CD8-positive, alpha-beta memory T cell (primary cell): ENCODE data around the gene PIN1. TPM values are rescaled to one million over a fixed set of nuclear protein-coding genes. Genes with fewer than 3 reads are reported as not detected.

Experiments used
- CTCF ChIA-PET: fragments of 350-600 bp; sonication (Branson Sonifier 250); formaldehyde crosslinking; loops from one replicate; lab custom pipeline; 2021; ENCODE audit warnings: antibody characterized with exemption; lab: Charles Lee
- POLR2A ChIA-PET: fragments of 350-600 bp; sonication (Branson Sonifier 250); formaldehyde crosslinking; loops from one replicate; lab custom pipeline; 2021; ENCODE audit warnings: antibody characterized with exemption; lab: Charles Lee
- DNase-seq, 5 donors: peaks; one replicate each; pipeline versions ENCODE4 v3.0.0 to v3.0.0-alpha.2; 2020 to 2022; ENCODE audit warnings: mixed read lengths in 1 of 5
- H3K27ac ChIP-seq: one replicate; pipeline ENCODE4 v1.7.0; 2013; ENCODE audit warnings: low read depth, mild to moderate bottlenecking, low read length, moderate library complexity
- H3K27me3 ChIP-seq: 2 replicates; pipeline ENCODE4 v1.7.0; 2013; ENCODE audit warnings: low read length, mild to moderate bottlenecking; ENCODE audit not compliant: insufficient read depth, poor library complexity, severe bottlenecking
- H3K36me3 ChIP-seq: 2 replicates; pipeline ENCODE4 v1.7.0; 2013; ENCODE audit warnings: mild to moderate bottlenecking, low read length, moderate library complexity; ENCODE audit not compliant: insufficient read depth
- H3K4me1 ChIP-seq: 2 replicates; pipeline ENCODE4 v1.7.0; 2013; ENCODE audit warnings: mild to moderate bottlenecking, low read length, moderate library complexity; ENCODE audit not compliant: insufficient read depth
- H3K4me3 ChIP-seq: 2 replicates; pipeline ENCODE4 v1.7.0; 2013; ENCODE audit warnings: mild to moderate bottlenecking, low read length
- H3K9me3 ChIP-seq: 2 replicates; pipeline ENCODE4 v1.7.0; 2013; ENCODE audit warnings: mild to moderate bottlenecking, low read length
- H3K27ac Mint-ChIP-seq, 8 donors: one replicate each; pipeline ENCODE4 v1.8.0; 2020 to 2021; ENCODE audit warnings: mixed read lengths in 8 of 8, mild to moderate bottlenecking in 6 of 8, inconsistent platforms in 3 of 8, moderate library complexity in 3 of 8
- H3K27me3 Mint-ChIP-seq, 2 donors: one replicate each; pipeline ENCODE4 v1.8.0; 2020 to 2021; ENCODE audit warnings: mixed read lengths in 2 of 2, mild to moderate bottlenecking in 1 of 2, moderate library complexity in 1 of 2
- H3K36me3 Mint-ChIP-seq, 3 donors: one replicate each; pipeline ENCODE4 v1.8.0; 2020 to 2021; ENCODE audit warnings: mixed read lengths in 3 of 3, inconsistent platforms in 1 of 3, mild to moderate bottlenecking in 1 of 3
- H3K4me1 Mint-ChIP-seq, 3 donors: one replicate each; pipeline ENCODE4 v1.8.0; 2020 to 2021; ENCODE audit warnings: mixed read lengths in 3 of 3, inconsistent platforms in 1 of 3, mild to moderate bottlenecking in 1 of 3
- H3K4me3 Mint-ChIP-seq, 7 donors: one replicate each; pipeline ENCODE4 v1.8.0; 2020 to 2021; ENCODE audit warnings: mixed read lengths in 7 of 7, mild to moderate bottlenecking in 6 of 7, moderate library complexity in 4 of 7, inconsistent platforms in 2 of 7
- H3K9me3 Mint-ChIP-seq, 5 donors: one replicate each; pipeline ENCODE4 v1.8.0; 2020 to 2022; ENCODE audit warnings: mixed read lengths in 5 of 5, mild to moderate bottlenecking in 3 of 5, moderate library complexity in 2 of 5, inconsistent platforms in 1 of 5
- polyA plus RNA-seq: library from polyadenylated mRNA; unstranded; fragments of 300-500 nt; fragmentation: Illumina TruSeq; gene quantifications from one replicate; pipeline ENCODE4 v1.2.3, GENCODE V29; 2021
- total RNA-seq, 2 experiments: library from RNA; stranded (reverse); gene quantifications; one replicate each; pipeline ENCODE4 v1.2.3, GENCODE V29; 2021

PIN1 gene
- total and polyA plus RNA-seq, 3 experiments from 2014 or later: 103 to 112 (median 110) TPM

- Histone ChIP-seq H3K27ac (no peak overlapping the region), H3K36me3 (peaks cover 13% of the 10 kb centered on the region), H3K4me3 (no peak overlapping the region), H3K27me3 (no peaks in the 10 kb centered on the region), H3K9me3 (no peaks in the 10 kb centered on the region), H3K4me1 (peaks cover 17% of the 10 kb centered on the region)
- POLR2A ChIA-PET: no interaction called here
- H3K4me1 Mint-ChIP-seq: peaks cover 15 to 47% (median 16%) of the 10 kb centered on the region in 3 donors
- peak overlapping the region in 1 of 8 donors; percentile 65 for H3K27ac Mint-ChIP-seq
- H3K9me3 Mint-ChIP-seq: no peaks in the 10 kb centered on the region
- no peak overlapping the region for H3K4me3 Mint-ChIP-seq
- DNase-seq: no peak
- peaks cover 3 to 74% (median 7%) of the 10 kb centered on the region in 3 donors for H3K36me3 Mint-ChIP-seq
- no peaks in the 10 kb centered on the region for H3K27me3 Mint-ChIP-seq
- CTCF ChIA-PET: interaction anchor here (0.6 to 0.9 kb wide), 2 partner anchors 9 to 20 kb away, joined by 3 read pairs; no protein-coding TSS in a partner anchor
Observed at GRCh38 chr19:9848762-9849161, 13.6 kb downstream of the PIN1 start.

- Mint-ChIP-seq H3K36me3 (peaks cover 3 to 70% (median 8%) of the 10 kb centered on the region in 3 donors), H3K27ac (no peak overlapping the region), H3K4me1 (peaks cover 18 to 52% (median 23%) of the 10 kb centered on the region in 3 donors), H3K27me3 (no peaks in the 10 kb centered on the region), H3K9me3 (no peaks in the 10 kb centered on the region), H3K4me3 (no peak overlapping the region)
- no peak overlapping the region for H3K27ac ChIP-seq
- H3K4me3 ChIP-seq: no peak overlapping the region
- H3K27me3 ChIP-seq: no peaks in the 10 kb centered on the region
- no peak for DNase-seq
- H3K9me3 ChIP-seq: no peaks in the 10 kb centered on the region
- H3K4me1 ChIP-seq: peaks cover 17% of the 10 kb centered on the region
- ChIA-PET POLR2A (no interaction called here), CTCF (no interaction called here)
- H3K36me3 ChIP-seq: peaks cover 3% of the 10 kb centered on the region
Observed at GRCh38 chr19:9849791-9850190, 14.7 kb downstream of the PIN1 start.

- no peaks in the 10 kb centered on the region for H3K9me3 Mint-ChIP-seq
- CTCF ChIA-PET: no interaction called here
- POLR2A ChIA-PET: no interaction called here
- DNase-seq: no peak
- Histone ChIP-seq H3K27me3 (no peaks in the 10 kb centered on the region), H3K4me1 (peaks cover 17% of the 10 kb centered on the region), H3K4me3 (no peak overlapping the region), H3K36me3 (no peaks in the 10 kb centered on the region), H3K27ac (no peak overlapping the region), H3K9me3 (no peaks in the 10 kb centered on the region)
- H3K4me3 Mint-ChIP-seq: no peak overlapping the region
- H3K27ac Mint-ChIP-seq: peak overlapping the region in 1 of 8 donors; percentile 47
- no peaks in the 10 kb centered on the region for H3K27me3 Mint-ChIP-seq
- peaks cover 2 to 64% (median 6%) of the 10 kb centered on the region in 3 donors for H3K36me3 Mint-ChIP-seq
- peaks cover 18 to 46% (median 18%) of the 10 kb centered on the region in 3 donors for H3K4me1 Mint-ChIP-seq
Observed at GRCh38 chr19:9850235-9850959, 15.3 kb downstream of the PIN1 start.

GRCh38 chr19:9854282-9854846 is 19.2 kb downstream of the PIN1 start:
- Mint-ChIP-seq H3K4me3 (no peak overlapping the region), H3K27me3 (no peaks in the 10 kb centered on the region), H3K27ac (peak overlapping the region in 2 of 8 donors; percentile 22 to 32), H3K36me3 (peaks cover 4 to 36% (median 6%) of the 10 kb centered on the region in 3 donors), H3K9me3 (no peaks in the 10 kb centered on the region), H3K4me1 (peaks cover 38 to 55% (median 43%) of the 10 kb centered on the region in 3 donors)
- POLR2A ChIA-PET: no interaction called here
- no peaks in the 10 kb centered on the region for H3K27me3 ChIP-seq
- no peaks in the 10 kb centered on the region for H3K36me3 ChIP-seq
- H3K27ac ChIP-seq: no peak overlapping the region
- H3K4me1 ChIP-seq: peaks cover 30% of the 10 kb centered on the region
- no peaks in the 10 kb centered on the region for H3K9me3 ChIP-seq
- no peak for DNase-seq
- CTCF ChIA-PET: no interaction called here
- no peak overlapping the region for H3K4me3 ChIP-seq

- H3K27me3 ChIP-seq: no peaks in the 10 kb centered on the region
- no peak overlapping the region for H3K27ac ChIP-seq
- peak overlapping the region; percentile 91 for H3K4me3 ChIP-seq
- Mint-ChIP-seq H3K36me3 (peaks cover 4 to 21% (median 4%) of the 10 kb centered on the region in 3 donors), H3K27me3 (no peaks in the 10 kb centered on the region), H3K4me3 (peak overlapping the region; percentile 41 to 90 (median 76)), H3K9me3 (no peaks in the 10 kb centered on the region), H3K4me1 (peaks cover 44 to 77% (median 51%) of the 10 kb centered on the region in 3 donors), H3K27ac (peak overlapping the region in 7 of 8 donors; percentile 10 to 99 (median 93))
- H3K36me3 ChIP-seq: no peaks in the 10 kb centered on the region
- H3K9me3 ChIP-seq: no peaks in the 10 kb centered on the region
- no peak for DNase-seq
- ChIA-PET POLR2A (no interaction called here), CTCF (interaction anchor here (1.1 to 1.6 kb wide), 2 partner anchors 10 to 45 kb away, joined by 3 to 4 read pairs; no protein-coding TSS in a partner anchor)
- H3K4me1 ChIP-seq: peaks cover 52% of the 10 kb centered on the region
Observed at GRCh38 chr19:9856609-9857008, 21.5 kb downstream of the PIN1 start.

GRCh38 chr19:9857076-9857721 is 22.1 kb downstream of the PIN1 start:
- H3K4me1 Mint-ChIP-seq: peaks cover 48 to 80% (median 57%) of the 10 kb centered on the region in 3 donors
- H3K4me1 ChIP-seq: peaks cover 58% of the 10 kb centered on the region
- peak overlapping the region; percentile 91 for H3K4me3 ChIP-seq
- H3K4me3 Mint-ChIP-seq: peak overlapping the region; percentile 82 to 96 (median 91)
- H3K36me3 Mint-ChIP-seq: peaks cover 4 to 15% (median 4%) of the 10 kb centered on the region in 3 donors
- CTCF ChIA-PET: interaction anchor here (1.1 to 1.6 kb wide), 4 partner anchors 10 to 45 kb away, joined by 3 to 5 read pairs (median 4); partner anchors contain the start of gene PIN1
- no peaks in the 10 kb centered on the region for H3K27me3 ChIP-seq
- peak overlapping the region; percentile 57 for H3K27ac ChIP-seq
- POLR2A ChIA-PET: interaction anchor here (1.1 kb wide), 1 partner anchor 22 kb away, joined by 4 read pairs; the partner anchor contains the start of gene PIN1
- no peaks in the 10 kb centered on the region for H3K9me3 Mint-ChIP-seq
- H3K27me3 Mint-ChIP-seq: no peaks in the 10 kb centered on the region
- no peak for DNase-seq
- no peaks in the 10 kb centered on the region for H3K9me3 ChIP-seq
- peak overlapping the region; percentile 67 to 100 (median 98) for H3K27ac Mint-ChIP-seq
- no peaks in the 10 kb centered on the region for H3K36me3 ChIP-seq

- no peaks in the 10 kb centered on the region for H3K9me3 Mint-ChIP-seq
- peak overlapping the region; percentile 91 for H3K4me3 ChIP-seq
- H3K27me3 Mint-ChIP-seq: no peaks in the 10 kb centered on the region
- peaks cover 4 to 10% (median 4%) of the 10 kb centered on the region in 3 donors for H3K36me3 Mint-ChIP-seq
- no peaks in the 10 kb centered on the region for H3K36me3 ChIP-seq
- peaks cover 67% of the 10 kb centered on the region for H3K4me1 ChIP-seq
- ChIA-PET POLR2A (interaction anchor here (0.7 to 1.1 kb wide), 3 partner anchors 9 to 31 kb away, joined by 3 to 4 read pairs (median 4); partner anchors contain the start of gene PIN1), CTCF (interaction anchor here (0.9 to 1.6 kb wide), 7 partner anchors 9 to 44 kb away, joined by 3 to 5 read pairs (median 3); partner anchors contain the start of genes PIN1 and UBL5)
- H3K4me3 Mint-ChIP-seq: peak overlapping the region; percentile 82 to 96 (median 91)
- H3K27ac Mint-ChIP-seq: peak overlapping the region; percentile 67 to 100 (median 98)
- no peaks in the 10 kb centered on the region for H3K9me3 ChIP-seq
- peak overlapping the region; percentile 57 for H3K27ac ChIP-seq
- DNase-seq: peak in 2 of 5 donors; percentile 40 to 57
- H3K4me1 Mint-ChIP-seq: peaks cover 55 to 86% (median 67%) of the 10 kb centered on the region in 3 donors
- no peaks in the 10 kb centered on the region for H3K27me3 ChIP-seq
Observed at GRCh38 chr19:9857920-9858746, 23.0 kb downstream of the PIN1 start.
